Measurements from ENCODE around the gene HBS1L. TPM values are rescaled to one million over a fixed set of nuclear protein-coding genes. Genes with fewer than 3 reads are reported as not detected.

The HBS1L gene
- total and polyA plus RNA-seq, 9 of the 15 experiments (the other 6 are each of a cell fraction or from before 2014, with no cell fraction given) = 101 to 199 (median 145) TPM

DNA sequence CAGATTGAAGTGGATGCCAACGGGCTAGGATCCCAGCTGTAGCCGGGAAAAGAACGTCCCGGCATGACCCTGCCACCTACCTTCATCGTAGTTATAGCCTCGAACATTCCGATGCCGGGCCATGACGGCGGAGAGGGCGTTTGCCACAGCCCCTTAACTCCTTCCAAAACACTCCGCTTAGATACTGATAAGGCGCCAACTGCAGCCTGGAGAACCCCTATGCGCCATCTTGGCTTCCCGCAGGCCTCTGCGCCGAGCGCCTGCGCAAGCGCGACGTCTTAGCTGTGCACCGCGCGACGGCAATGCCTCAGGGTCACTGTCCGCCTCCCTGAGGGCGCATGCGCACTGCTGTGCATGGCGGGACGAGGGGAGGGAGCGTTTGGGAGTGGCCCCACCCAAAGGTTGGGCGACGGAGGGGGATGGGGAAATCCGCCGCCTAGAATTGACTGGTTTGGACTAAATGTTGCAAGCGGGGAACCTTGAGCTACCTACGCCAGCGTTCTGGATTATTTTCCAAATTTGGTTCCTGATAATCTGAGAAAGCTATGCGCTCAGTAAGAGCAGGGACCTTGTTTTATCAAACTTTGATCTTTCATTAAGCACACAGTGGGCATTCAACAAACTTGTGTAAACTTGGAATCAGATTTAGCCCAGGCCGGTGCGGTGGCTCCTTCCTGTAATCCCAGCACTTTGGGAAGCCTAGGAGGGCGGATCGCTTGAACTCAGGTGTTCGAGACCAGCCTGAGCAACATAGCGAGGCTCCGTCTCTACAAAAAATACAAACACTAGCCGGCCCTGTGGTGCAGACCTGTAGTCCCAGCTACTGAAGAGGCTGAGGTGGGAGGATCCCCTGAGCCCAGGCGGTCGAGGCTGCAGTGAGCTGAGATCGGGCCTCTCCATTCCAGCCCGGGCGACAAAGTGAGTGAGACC is at the start of gene HBS1L (continued):
- TF ChIP-seq SAP30 (IDR thresholded peaks at IDR 0.05; ENCODE audit: borderline replicate concordance, insufficient read depth, low read depth, low read length, poor library complexity, severe bottlenecking) = peak; percentile 72
- no peak for TF ChIP-seq PRMT5 (CRISPR knock-in tag; IDR thresholded peaks at IDR 0.05)
- TF ChIP-seq, protein P1, sequence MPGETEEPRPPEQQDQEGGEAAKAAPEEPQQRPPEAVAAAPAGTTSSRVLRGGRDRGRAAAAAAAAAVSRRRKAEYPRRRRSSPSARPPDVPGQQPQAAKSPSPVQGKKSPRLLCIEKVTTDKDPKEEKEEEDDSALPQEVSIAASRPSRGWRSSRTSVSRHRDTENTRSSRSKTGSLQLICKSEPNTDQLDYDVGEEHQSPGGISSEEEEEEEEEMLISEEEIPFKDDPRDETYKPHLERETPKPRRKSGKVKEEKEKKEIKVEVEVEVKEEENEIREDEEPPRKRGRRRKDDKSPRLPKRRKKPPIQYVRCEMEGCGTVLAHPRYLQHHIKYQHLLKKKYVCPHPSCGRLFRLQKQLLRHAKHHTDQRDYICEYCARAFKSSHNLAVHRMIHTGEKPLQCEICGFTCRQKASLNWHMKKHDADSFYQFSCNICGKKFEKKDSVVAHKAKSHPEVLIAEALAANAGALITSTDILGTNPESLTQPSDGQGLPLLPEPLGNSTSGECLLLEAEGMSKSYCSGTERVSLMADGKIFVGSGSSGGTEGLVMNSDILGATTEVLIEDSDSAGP (CRISPR knock-in tag; IDR thresholded peaks at IDR 0.05) = peak; percentile 44; the same call in 1 of the 2 replicates
- no peak for TF ChIP-seq NFYB (IDR thresholded peaks at IDR 0.05; ENCODE audit: extremely low read depth, insufficient read length)
- TF ChIP-seq POLR3A (IDR thresholded peaks at IDR 0.05; ENCODE audit: borderline replicate concordance, extremely low read depth, insufficient read depth, insufficient read length) = no peak
- TF ChIP-seq ZNF583 (CRISPR knock-in tag; IDR thresholded peaks at IDR 0.05) = no peak
- TF ChIP-seq CTBP1 (IDR thresholded peaks at IDR 0.05; ENCODE audit: borderline replicate concordance) = peak; percentile 76; the same call in 1 of the 2 replicates
- TF ChIP-seq, protein P2, sequence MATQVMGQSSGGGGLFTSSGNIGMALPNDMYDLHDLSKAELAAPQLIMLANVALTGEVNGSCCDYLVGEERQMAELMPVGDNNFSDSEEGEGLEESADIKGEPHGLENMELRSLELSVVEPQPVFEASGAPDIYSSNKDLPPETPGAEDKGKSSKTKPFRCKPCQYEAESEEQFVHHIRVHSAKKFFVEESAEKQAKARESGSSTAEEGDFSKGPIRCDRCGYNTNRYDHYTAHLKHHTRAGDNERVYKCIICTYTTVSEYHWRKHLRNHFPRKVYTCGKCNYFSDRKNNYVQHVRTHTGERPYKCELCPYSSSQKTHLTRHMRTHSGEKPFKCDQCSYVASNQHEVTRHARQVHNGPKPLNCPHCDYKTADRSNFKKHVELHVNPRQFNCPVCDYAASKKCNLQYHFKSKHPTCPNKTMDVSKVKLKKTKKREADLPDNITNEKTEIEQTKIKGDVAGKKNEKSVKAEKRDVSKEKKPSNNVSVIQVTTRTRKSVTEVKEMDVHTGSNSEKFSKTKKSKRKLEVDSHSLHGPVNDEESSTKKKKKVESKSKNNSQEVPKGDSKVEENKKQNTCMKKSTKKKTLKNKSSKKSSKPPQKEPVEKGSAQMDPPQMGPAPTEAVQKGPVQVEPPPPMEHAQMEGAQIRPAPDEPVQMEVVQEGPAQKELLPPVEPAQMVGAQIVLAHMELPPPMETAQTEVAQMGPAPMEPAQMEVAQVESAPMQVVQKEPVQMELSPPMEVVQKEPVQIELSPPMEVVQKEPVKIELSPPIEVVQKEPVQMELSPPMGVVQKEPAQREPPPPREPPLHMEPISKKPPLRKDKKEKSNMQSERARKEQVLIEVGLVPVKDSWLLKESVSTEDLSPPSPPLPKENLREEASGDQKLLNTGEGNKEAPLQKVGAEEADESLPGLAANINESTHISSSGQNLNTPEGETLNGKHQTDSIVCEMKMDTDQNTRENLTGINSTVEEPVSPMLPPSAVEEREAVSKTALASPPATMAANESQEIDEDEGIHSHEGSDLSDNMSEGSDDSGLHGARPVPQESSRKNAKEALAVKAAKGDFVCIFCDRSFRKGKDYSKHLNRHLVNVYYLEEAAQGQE (IDR thresholded peaks at IDR 0.05; ENCODE audit: borderline replicate concordance) = peak; percentile 96
- TF ChIP-seq, protein P2 (CRISPR knock-in tag; IDR thresholded peaks at IDR 0.05; ENCODE audit: low read depth) = no peak
- TF ChIP-seq POU5F1 (IDR thresholded peaks at IDR 0.05; ENCODE audit: borderline replicate concordance, low read depth, low read length, partially characterized antibody) = peak; percentile 85
- TF ChIP-seq PHF20 (IDR thresholded peaks at IDR 0.05; ENCODE audit: partially characterized antibody) = peak; percentile 76
- TF ChIP-seq CHD2 (IDR thresholded peaks at IDR 0.05; ENCODE audit: low read depth, low read length) = no peak
- no peak for TF ChIP-seq HDAC8 (tag; IDR thresholded peaks at IDR 0.05)
- TF ChIP-seq, protein P3, sequence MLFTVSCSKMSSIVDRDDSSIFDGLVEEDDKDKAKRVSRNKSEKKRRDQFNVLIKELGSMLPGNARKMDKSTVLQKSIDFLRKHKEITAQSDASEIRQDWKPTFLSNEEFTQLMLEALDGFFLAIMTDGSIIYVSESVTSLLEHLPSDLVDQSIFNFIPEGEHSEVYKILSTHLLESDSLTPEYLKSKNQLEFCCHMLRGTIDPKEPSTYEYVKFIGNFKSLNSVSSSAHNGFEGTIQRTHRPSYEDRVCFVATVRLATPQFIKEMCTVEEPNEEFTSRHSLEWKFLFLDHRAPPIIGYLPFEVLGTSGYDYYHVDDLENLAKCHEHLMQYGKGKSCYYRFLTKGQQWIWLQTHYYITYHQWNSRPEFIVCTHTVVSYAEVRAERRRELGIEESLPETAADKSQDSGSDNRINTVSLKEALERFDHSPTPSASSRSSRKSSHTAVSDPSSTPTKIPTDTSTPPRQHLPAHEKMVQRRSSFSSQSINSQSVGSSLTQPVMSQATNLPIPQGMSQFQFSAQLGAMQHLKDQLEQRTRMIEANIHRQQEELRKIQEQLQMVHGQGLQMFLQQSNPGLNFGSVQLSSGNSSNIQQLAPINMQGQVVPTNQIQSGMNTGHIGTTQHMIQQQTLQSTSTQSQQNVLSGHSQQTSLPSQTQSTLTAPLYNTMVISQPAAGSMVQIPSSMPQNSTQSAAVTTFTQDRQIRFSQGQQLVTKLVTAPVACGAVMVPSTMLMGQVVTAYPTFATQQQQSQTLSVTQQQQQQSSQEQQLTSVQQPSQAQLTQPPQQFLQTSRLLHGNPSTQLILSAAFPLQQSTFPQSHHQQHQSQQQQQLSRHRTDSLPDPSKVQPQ (CRISPR knock-in tag; IDR thresholded peaks at IDR 0.05; ENCODE audit: borderline replicate concordance) = no peak
